Measurements from ENCODE around the gene MTRF1. TPM values are rescaled to one million over a fixed set of nuclear protein-coding genes. Genes with fewer than 3 reads are reported as not detected.

The MTRF1 gene
- total RNA-seq, 1 donor from 2014 or later: 13.7 TPM

GRCh38 chr13:41244556-41244955 lies 18.8 kb downstream of the MTRF1 start:
- Histone ChIP-seq H3K36me3 (peaks cover 19% of the 10 kb centered on the region), H3K9me3 (no peaks in the 10 kb centered on the region), H3K27me3 (ENCODE audit: low read depth) (no peaks in the 10 kb centered on the region), H3K27ac (no peak overlapping the region), H3K4me3 (no peak overlapping the region), H3K4me1 (no peaks in the 10 kb centered on the region)
- no peak for ATAC-seq
- no peak for DNase-seq
- intact Hi-C loops (cut with DNase I): no loop called here
- TF ChIP-seq, protein P1, sequence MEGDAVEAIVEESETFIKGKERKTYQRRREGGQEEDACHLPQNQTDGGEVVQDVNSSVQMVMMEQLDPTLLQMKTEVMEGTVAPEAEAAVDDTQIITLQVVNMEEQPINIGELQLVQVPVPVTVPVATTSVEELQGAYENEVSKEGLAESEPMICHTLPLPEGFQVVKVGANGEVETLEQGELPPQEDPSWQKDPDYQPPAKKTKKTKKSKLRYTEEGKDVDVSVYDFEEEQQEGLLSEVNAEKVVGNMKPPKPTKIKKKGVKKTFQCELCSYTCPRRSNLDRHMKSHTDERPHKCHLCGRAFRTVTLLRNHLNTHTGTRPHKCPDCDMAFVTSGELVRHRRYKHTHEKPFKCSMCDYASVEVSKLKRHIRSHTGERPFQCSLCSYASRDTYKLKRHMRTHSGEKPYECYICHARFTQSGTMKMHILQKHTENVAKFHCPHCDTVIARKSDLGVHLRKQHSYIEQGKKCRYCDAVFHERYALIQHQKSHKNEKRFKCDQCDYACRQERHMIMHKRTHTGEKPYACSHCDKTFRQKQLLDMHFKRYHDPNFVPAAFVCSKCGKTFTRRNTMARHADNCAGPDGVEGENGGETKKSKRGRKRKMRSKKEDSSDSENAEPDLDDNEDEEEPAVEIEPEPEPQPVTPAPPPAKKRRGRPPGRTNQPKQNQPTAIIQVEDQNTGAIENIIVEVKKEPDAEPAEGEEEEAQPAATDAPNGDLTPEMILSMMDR (IDR thresholded peaks at IDR 0.05): no peak

DNA sequence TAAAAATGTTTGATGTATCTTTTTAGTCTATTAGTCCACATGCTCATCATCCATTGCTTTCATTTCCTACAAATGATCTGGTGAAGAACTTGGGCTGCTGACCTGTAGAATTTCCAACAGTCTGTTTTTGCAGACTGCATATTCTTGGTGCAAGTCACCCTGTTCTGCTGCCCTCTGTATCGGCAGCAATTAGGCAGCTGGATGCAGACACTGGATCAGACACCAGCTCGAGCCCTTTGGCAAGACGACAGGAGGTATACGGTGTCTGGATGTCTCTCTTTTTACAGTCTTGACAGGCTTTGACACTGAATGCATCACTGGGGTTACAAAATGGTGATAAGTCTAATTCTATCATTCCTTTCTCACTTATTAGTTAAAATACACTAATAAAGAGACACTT lies 21.8 kb downstream of the MTRF1 start:
- no peaks in the 10 kb centered on the region for H3K9me3 ChIP-seq
- H3K4me1 ChIP-seq: no peaks in the 10 kb centered on the region
- H3K36me3 ChIP-seq: peaks cover 14% of the 10 kb centered on the region
- no peak overlapping the region for H3K27ac ChIP-seq
- H3K4me3 ChIP-seq: no peak overlapping the region
- intact Hi-C loops (cut with DNase I): no loop called here
- TF ChIP-seq, protein P1 (IDR thresholded peaks at IDR 0.05): no peak
- no peak for DNase-seq
- H3K27me3 ChIP-seq (ENCODE audit: low read depth): no peaks in the 10 kb centered on the region
- ATAC-seq: no peak

DNA sequence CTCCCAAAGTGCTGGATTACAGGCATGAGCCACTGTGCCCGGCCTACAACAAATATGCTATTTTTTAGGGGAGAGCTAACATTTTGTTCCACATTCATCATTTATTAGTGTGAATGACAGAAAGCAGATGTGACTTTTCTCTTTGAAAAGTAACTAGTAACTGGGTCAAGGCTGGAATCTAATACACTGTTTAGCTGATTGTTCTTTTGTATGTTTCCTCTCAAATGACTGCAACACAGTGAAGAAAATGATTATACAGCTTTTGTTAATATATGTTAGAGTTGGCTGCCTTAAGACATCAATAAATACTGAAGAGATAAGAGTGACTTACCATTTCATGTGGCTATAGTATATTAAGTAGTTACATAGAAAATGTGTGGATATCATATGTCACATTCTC lies 27.0 kb downstream of the MTRF1 start:
- Histone ChIP-seq H3K27me3 (ENCODE audit: low read depth) (no peaks in the 10 kb centered on the region), H3K27ac (no peak overlapping the region), H3K4me3 (no peak overlapping the region), H3K36me3 (peaks cover 17% of the 10 kb centered on the region), H3K4me1 (no peaks in the 10 kb centered on the region), H3K9me3 (no peaks in the 10 kb centered on the region)
- DNase-seq: no peak
- intact Hi-C loops (cut with DNase I): no loop called here
- TF ChIP-seq, protein P1 (IDR thresholded peaks at IDR 0.05): no peak
- no peak for ATAC-seq

DNA sequence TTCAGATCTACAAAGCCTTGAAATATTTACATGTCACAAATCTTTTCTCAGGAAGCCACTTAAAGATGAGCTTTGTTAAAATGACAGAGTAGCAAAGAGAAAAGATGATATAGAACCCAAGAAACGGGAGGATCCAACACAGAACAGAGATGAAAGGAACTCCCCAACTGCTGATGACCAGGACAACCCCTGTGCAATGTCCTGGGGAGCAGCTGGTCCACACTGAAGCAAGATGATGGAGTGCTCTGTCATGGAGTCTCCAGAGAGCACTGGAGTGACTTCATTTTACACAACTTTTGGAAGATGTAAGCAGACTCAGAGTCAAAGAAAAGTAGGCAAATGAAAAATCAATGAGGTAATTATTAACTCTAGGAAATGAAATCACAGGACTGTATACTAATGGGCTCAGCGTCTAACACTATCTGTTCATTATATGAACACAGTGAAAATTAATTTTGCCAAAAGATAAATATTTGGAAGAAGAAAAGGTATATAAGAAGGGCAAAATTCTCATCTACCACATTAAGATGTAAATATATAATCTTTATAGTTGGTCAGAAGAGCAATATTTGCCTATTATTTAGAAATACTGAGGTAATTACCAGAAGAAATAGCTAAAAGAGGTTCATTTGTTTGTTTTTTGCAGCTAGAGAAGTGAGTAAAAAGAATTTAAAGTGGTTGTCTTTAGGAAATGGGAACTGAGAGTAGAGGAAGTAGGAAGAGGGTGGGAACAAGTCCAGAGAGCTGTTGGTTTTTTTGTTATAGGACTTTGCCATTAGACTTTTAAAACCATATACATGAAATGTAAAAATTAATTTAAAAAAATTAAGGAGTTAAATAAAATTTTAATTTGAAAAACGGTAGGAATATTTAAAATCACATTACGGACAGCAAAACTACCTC lies 30.5 kb downstream of the MTRF1 start:
- Histone ChIP-seq H3K27ac (no peak overlapping the region), H3K36me3 (peaks cover 15% of the 10 kb centered on the region), H3K27me3 (ENCODE audit: low read depth) (no peaks in the 10 kb centered on the region), H3K4me3 (no peak overlapping the region), H3K4me1 (no peaks in the 10 kb centered on the region), H3K9me3 (no peaks in the 10 kb centered on the region)
- DNase-seq (no peak), ATAC-seq (no peak)
- intact Hi-C loops (cut with DNase I): no loop called here
- TF ChIP-seq, protein P1 (IDR thresholded peaks at IDR 0.05): no peak

- DNase-seq (peak; percentile 62), ATAC-seq (peak; percentile 68 to 74)
- Histone ChIP-seq H3K4me3 (no peak overlapping the region), H3K4me1 (no peaks in the 10 kb centered on the region), H3K36me3 (peaks cover 20% of the 10 kb centered on the region), H3K9me3 (no peaks in the 10 kb centered on the region), H3K27me3 (ENCODE audit: low read depth) (no peaks in the 10 kb centered on the region), H3K27ac (no peak overlapping the region)
- intact Hi-C loops (cut with DNase I): no loop called here
- TF ChIP-seq, protein P1 (IDR thresholded peaks at IDR 0.05): no peak
Measured at GRCh38 chr13:41231786-41232185, 31.6 kb downstream of the MTRF1 start.

Measured in lower lobe of right lung (tissue), 2 donors.